ENCODE data around the gene ANKS6. TPM values are rescaled to one million over a fixed set of nuclear protein-coding genes. Genes with fewer than 3 reads are reported as not detected.

ANKS6 gene
- total RNA-seq, 4 donors from 2014 or later = 7.0 to 37.8 (median 10.3) TPM

DNA sequence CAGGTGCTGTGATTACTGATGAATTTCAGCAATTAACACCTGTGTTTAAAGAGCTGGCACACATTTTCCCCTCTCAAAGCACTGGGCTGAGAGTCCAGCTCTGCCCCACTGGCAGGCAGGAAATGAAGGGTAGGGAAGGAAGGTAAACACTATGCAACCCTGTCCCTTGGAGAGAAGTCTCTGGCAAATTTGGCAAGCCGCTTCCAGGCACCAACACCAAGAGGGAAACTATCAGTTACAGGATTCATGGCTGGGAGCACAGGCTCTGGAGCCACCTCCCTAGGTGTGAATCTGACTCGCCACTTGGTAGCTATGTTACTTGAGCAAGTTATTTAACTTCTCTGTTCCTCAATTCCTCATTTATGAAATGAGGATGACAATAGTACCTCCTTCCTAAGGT lies 3.3 kb downstream of the ANKS6 start:
- TF ChIP-seq POLR2AphosphoS5 (IDR thresholded peaks at IDR 0.05) (no peak), EP300 (IDR thresholded peaks at IDR 0.05) (no peak), POLR2A (IDR thresholded peaks at IDR 0.05) (no peak)
- TF ChIP-seq, protein P1, sequence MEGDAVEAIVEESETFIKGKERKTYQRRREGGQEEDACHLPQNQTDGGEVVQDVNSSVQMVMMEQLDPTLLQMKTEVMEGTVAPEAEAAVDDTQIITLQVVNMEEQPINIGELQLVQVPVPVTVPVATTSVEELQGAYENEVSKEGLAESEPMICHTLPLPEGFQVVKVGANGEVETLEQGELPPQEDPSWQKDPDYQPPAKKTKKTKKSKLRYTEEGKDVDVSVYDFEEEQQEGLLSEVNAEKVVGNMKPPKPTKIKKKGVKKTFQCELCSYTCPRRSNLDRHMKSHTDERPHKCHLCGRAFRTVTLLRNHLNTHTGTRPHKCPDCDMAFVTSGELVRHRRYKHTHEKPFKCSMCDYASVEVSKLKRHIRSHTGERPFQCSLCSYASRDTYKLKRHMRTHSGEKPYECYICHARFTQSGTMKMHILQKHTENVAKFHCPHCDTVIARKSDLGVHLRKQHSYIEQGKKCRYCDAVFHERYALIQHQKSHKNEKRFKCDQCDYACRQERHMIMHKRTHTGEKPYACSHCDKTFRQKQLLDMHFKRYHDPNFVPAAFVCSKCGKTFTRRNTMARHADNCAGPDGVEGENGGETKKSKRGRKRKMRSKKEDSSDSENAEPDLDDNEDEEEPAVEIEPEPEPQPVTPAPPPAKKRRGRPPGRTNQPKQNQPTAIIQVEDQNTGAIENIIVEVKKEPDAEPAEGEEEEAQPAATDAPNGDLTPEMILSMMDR (IDR thresholded peaks at IDR 0.05) = no peak
- H3K4me3 ChIP-seq = no peak overlapping the region
- H3K4me1 ChIP-seq = peaks cover 37% of the 10 kb centered on the region
- H3K27ac ChIP-seq = no peak overlapping the region
- H3K36me3 ChIP-seq = no peaks in the 10 kb centered on the region
- H3K9me3 ChIP-seq = no peaks in the 10 kb centered on the region
- WGBS = 91% methylated on average over 2 of the region's 2 CpGs
- H3K27me3 ChIP-seq = no peaks in the 10 kb centered on the region
- no peak for DNase-seq (ENCODE audit: low spot score in 2 of 2)

DNA sequence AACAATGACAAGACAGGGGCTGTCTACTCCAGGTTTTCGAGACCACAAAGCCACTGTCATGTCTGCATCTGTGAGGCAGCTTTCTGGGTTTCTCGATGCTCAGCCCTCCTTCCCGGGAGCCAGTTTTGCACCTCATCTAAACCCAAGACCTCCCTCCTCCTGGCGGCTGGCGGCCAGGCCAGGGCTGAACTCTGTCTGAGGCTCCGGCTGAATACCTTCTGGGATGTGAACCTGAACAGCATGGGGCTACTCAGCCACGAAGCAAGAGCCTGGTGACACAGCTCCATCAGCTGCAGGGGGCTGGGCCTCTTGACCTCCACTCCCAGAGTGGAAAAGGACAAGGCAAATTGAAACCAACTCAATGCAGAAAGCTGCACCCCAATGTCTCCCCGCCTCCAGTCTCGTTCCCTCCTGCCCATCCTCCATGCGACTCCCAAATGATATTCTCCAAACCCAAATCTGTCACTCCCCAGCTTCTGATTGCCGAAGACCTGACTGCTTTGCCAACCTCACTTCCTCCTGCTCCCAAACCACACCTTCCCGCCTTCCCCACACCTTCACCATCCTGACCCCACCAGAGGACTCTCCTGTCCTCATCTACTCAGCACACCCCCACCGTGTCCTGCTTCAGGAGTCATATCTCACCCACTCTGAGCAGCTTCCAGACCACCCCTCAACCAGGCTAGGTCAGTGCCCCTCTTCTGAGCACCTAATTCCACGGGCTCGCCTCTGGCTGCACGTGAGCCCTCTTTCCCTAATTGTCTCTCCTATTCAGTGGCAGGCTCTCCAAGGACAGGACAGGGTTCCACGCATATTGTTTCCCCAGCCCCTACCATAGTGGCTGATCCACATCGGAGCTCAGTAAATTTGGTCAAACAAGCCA lies 4.5 kb downstream of the ANKS6 start:
- Histone ChIP-seq H3K27ac (peak overlapping the region; percentile 10), H3K9me3 (no peaks in the 10 kb centered on the region), H3K4me1 (peaks cover 36% of the 10 kb centered on the region), H3K4me3 (no peak overlapping the region), H3K27me3 (no peaks in the 10 kb centered on the region), H3K36me3 (no peaks in the 10 kb centered on the region)
- no peak for DNase-seq (ENCODE audit: low spot score in 2 of 2)
- TF ChIP-seq EP300 (IDR thresholded peaks at IDR 0.05) (no peak), POLR2AphosphoS5 (IDR thresholded peaks at IDR 0.05) (no peak), POLR2A (IDR thresholded peaks at IDR 0.05) (no peak)
- TF ChIP-seq, protein P1 (IDR thresholded peaks at IDR 0.05) = no peak
- 82% methylated on average over 18 of the region's 18 CpGs for WGBS

DNA sequence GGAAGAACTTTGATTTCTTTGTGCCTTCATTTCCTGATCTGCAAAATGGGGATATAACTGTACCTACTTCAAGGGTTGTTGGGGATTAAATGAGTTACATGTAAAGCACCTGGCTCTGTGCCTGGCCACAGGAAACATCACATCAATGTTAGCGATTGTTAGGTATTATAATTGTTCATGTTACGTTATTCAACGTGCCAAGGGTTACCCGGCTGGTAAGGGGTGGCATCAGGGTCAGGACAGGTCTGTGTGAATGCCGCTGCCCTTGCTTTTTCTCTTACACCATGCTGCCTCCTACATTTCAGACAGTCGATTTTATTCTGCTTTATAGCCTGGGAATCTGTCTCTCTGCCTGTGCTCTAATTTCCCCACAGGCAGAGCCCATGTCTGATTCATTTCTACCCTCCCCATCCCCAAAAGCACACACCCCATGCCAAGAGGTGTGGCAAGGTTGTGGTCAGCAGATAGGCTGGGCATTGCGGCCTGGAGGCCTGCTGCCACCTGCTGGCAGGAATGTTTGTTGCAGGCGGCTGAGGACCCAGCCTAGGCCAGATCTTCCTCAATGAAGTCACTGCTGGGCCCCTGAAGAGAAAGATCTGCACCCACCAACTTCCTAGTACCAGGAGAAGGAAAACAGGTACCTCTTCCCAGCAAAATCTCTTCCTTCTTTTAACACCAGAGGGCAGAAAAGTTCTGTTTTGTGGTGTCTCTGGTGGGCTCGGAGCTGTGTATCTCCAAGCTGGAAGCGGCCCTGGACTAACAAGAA lies 5.3 kb downstream of the ANKS6 start:
- H3K4me1 ChIP-seq = peaks cover 32% of the 10 kb centered on the region
- peak; percentile 88 to 93 for DNase-seq (ENCODE audit: low spot score in 2 of 2)
- H3K36me3 ChIP-seq = no peaks in the 10 kb centered on the region
- H3K4me3 ChIP-seq = no peak overlapping the region
- TF ChIP-seq POLR2AphosphoS5 (IDR thresholded peaks at IDR 0.05) (peak in 2 of 3 donors; percentile 68 to 71), EP300 (IDR thresholded peaks at IDR 0.05) (no peak)
- TF ChIP-seq, protein P1 (IDR thresholded peaks at IDR 0.05) = peak; percentile 94 to 100
- H3K27ac ChIP-seq = peak overlapping the region; percentile 10
- WGBS = 33% methylated on average over 10 of the region's 10 CpGs
- H3K27me3 ChIP-seq = no peaks in the 10 kb centered on the region
- H3K9me3 ChIP-seq = no peaks in the 10 kb centered on the region

- peaks cover 28% of the 10 kb centered on the region for H3K4me1 ChIP-seq
- no peak overlapping the region for H3K27ac ChIP-seq
- 40% methylated on average over 1 of the region's 25 CpGs for WGBS
- no peaks in the 10 kb centered on the region for H3K9me3 ChIP-seq
- no peak overlapping the region for H3K4me3 ChIP-seq
- no peaks in the 10 kb centered on the region for H3K36me3 ChIP-seq
- TF ChIP-seq POLR2AphosphoS5 (IDR thresholded peaks at IDR 0.05) (no peak), EP300 (IDR thresholded peaks at IDR 0.05) (no peak), POLR2A (IDR thresholded peaks at IDR 0.05) (no peak)
- TF ChIP-seq, protein P1 (IDR thresholded peaks at IDR 0.05) = no peak
- no peak for DNase-seq (ENCODE audit: low spot score in 2 of 2)
- no peaks in the 10 kb centered on the region for H3K27me3 ChIP-seq
These were observed 6.1 kb downstream of the ANKS6 start for GRCh38 chr9:98790134-98790841.
